A549 (cell line): Measurements from ENCODE around the gene SLC39A2. TPM values are rescaled to one million over a fixed set of nuclear protein-coding genes. Genes with fewer than 3 reads are reported as not detected.

Source experiments
- ATAC-seq, 2 experiments: fragments of 200-7000 bp in 1 of 2; fragments of >200 bp in 1 of 2; cut with Nextera tagmentation in 1 of 2; cut with Tn5 transposase in 1 of 2; 3 replicates each; pipeline versions ENCODE4 v1.8.0 to v1.9.1; 2018 to 2020; ENCODE audit warnings: mild to moderate bottlenecking in 1 of 2, moderate library complexity in 1 of 2
- CTCF ChIA-PET: fragments of 300-600 bp; sonication (Branson Sonifier 250); formaldehyde crosslinking; extraction: SDS; loops from one replicate; lab custom pipeline; 2021; ENCODE audit warnings: antibody characterized with exemption, inconsistent platforms; lab: Yijun Ruan, JAX
- POLR2A ChIA-PET: fragments of 350-600 bp; formaldehyde crosslinking; extraction: SDS; loops from one replicate; lab custom pipeline; 2021; ENCODE audit warnings: antibody characterized with exemption, inconsistent platforms; lab: Yijun Ruan, JAX
- DNase-seq, 2 experiments: peaks; one replicate each; pipeline versions ENCODE4 v3.0.0 to v3.0.0-alpha.2; 2011 to 2016; ENCODE audit warnings: low read depth in 1 of 2, low spot score in 1 of 2
- FAIRE-seq: peaks from 2 replicates; lab custom pipeline; 2011; peaks lifted over from hg19 to GRCh38; lab: Jason Lieb, UNC
- H3K27ac ChIP-seq, 2 experiments: fragments of >200 bp; sonication (Bioruptor Twin); formaldehyde crosslinking; 3 replicates each; pipeline ENCODE4 v1.5.1; 2016 to 2017
- H3K4me1 ChIP-seq: fragments of >200 bp; sonication (Bioruptor Twin); formaldehyde crosslinking; 3 replicates; pipeline ENCODE4 v1.6.1; 2016
- H3K4me2 ChIP-seq: fragments of >200 bp; sonication (Bioruptor Twin); formaldehyde crosslinking; 3 replicates; pipeline ENCODE4 v1.6.1; 2016
- H3K4me3 ChIP-seq: fragments of >200 bp; sonication (Bioruptor Twin); formaldehyde crosslinking; 3 replicates; pipeline ENCODE4 v1.5.1; 2016
- H3K9me3 ChIP-seq: fragments of >200 bp; sonication (Bioruptor Twin); formaldehyde crosslinking; 3 replicates; pipeline ENCODE4 v1.6.1; 2016
- BCL3 ChIP-seq: fragments of >200 bp; sonication (Bioruptor Twin); formaldehyde crosslinking; IDR thresholded peaks from 3 replicates; pipeline ENCODE4 v1.6.1; 2016
- CHD2 ChIP-seq: fragments of 150-350 bp; IDR thresholded peaks from 2 replicates; pipeline ENCODE4 v1.6.1; 2014; ENCODE audit warnings: low read length; ENCODE audit not compliant: partially characterized antibody
- E2F6 ChIP-seq: IDR thresholded peaks from 2 replicates; pipeline ENCODE4 v1.6.1; 2012; ENCODE audit warnings: low read depth, borderline replicate concordance
- FOSL2 ChIP-seq, 2 experiments: fragments of 450-650 bp in 1 of 2; fragments of >200 bp in 1 of 2; sonication (Bioruptor Twin) in 1 of 2; formaldehyde crosslinking; IDR thresholded peaks; 2 replicates each; pipeline versions ENCODE4 v1.5.0 to v1.6.1; 2016 to 2020; ENCODE audit warnings: mild to moderate bottlenecking in 1 of 2, moderate library complexity in 1 of 2
- FOXS1 ChIP-seq: fragments of 250-450 bp; sonication (Bioruptor Pico); IDR thresholded peaks from 2 replicates; pipeline ENCODE4 v1.5.0; 2020; ENCODE audit warnings: mild to moderate bottlenecking, moderate library complexity
- HOXB13 ChIP-seq: fragments of 250-450 bp; sonication (Bioruptor Pico); IDR thresholded peaks from 2 replicates; pipeline ENCODE4 v1.5.0; 2020; ENCODE audit warnings: low read depth, mild to moderate bottlenecking, moderate library complexity
- JUN ChIP-seq, 2 experiments: fragments of >200 bp; sonication (Bioruptor Twin); formaldehyde crosslinking; IDR thresholded peaks; 2 replicates in 1 of 2; 3 replicates in 1 of 2; pipeline ENCODE4 v1.6.1; 2016 to 2017
- KDM5A ChIP-seq: fragments of 200-600 bp; sonication (generic); IDR thresholded peaks from 2 replicates; pipeline ENCODE4 v1.6.1; 2016; ENCODE audit warnings: antibody characterized with exemption, mild to moderate bottlenecking
- MAX ChIP-seq: IDR thresholded peaks from 2 replicates; pipeline ENCODE4 v1.6.1; 2012
- PHF8 ChIP-seq: fragments of 200-600 bp; sonication (generic); IDR thresholded peaks from 2 replicates; pipeline ENCODE4 v1.6.1; 2016; ENCODE audit warnings: low read depth, mild to moderate bottlenecking, antibody characterized with exemption, moderate library complexity, borderline replicate concordance
- POLR2A ChIP-seq: IDR thresholded peaks from 2 replicates; pipeline ENCODE4 v1.6.1; 2012; ENCODE audit warnings: mild to moderate bottlenecking, low read length
- RAD21 ChIP-seq, 2 experiments: fragments of >200 bp in 1 of 2; sonication (Bioruptor Twin) in 1 of 2; formaldehyde crosslinking in 1 of 2; IDR thresholded peaks in 1 of 2; conservative IDR thresholded peaks in 1 of 2; 2 replicates in 1 of 2; 3 replicates in 1 of 2; pipeline ENCODE4 v1.6.1; 2012 to 2018; ENCODE audit warnings: inconsistent platforms in 1 of 2
- RNF2 ChIP-seq: fragments of 200-600 bp; sonication (generic); IDR thresholded peaks from 2 replicates; pipeline ENCODE4 v1.6.1; 2016; ENCODE audit warnings: low read depth, mild to moderate bottlenecking, antibody characterized with exemption, moderate library complexity, borderline replicate concordance
- ZC3H11A ChIP-seq: fragments of 450-650 bp; IDR thresholded peaks from 2 replicates; pipeline ENCODE4 v1.6.1; 2014; ENCODE audit warnings: antibody characterized with exemption, mild to moderate bottlenecking
- ZFP36 ChIP-seq: fragments of 450-650 bp; IDR thresholded peaks from 2 replicates; pipeline ENCODE4 v1.6.1; 2014; ENCODE audit warnings: borderline replicate concordance; ENCODE audit not compliant: partially characterized antibody
- ZSCAN20 ChIP-seq: fragments of 250-450 bp; sonication (Bioruptor Pico); IDR thresholded peaks from 2 replicates; pipeline ENCODE4 v1.8.0; 2022; ENCODE audit warnings: mild to moderate bottlenecking, moderate library complexity
- WGBS: methylation state at CpG from one replicate; pipeline ENCODE4 v1.1.6; 2017; ENCODE audit errors: missing lambda C conversion rate; 5-methylcytosine and 5-hydroxymethylcytosine counted together
- polyA plus RNA-seq, 4 experiments: library from polyadenylated mRNA; depleted of rRNA in 3 of 4; stranded (reverse); fragments of >200 nt; fragmentation: RNase III in 1 of 4; extraction: RNeasy Plus Mini Kit Qiagen cat#74134 plus additional on column Dnase treatment in 1 of 4; gene quantifications; 2 replicates in 3 of 4; 3 replicates in 1 of 4; pipeline ENCODE4 v1.2.3, GENCODE V29; 2011 to 2017

SLC39A2 gene
- polyA plus RNA-seq, 2 of the 4 experiments (the other 2 are of a cell fraction): not detected

GRCh38 chr14:20989471-20989786, 9.7 kb upstream of the SLC39A2 start:
- WGBS: 2% methylated on average over 6 of the region's 11 CpGs
- no peak for ATAC-seq
- Histone ChIP-seq H3K4me2 (peak overlapping the region; percentile 74), H3K4me1 (peaks cover 32% of the 10 kb centered on the region), H3K4me3 (peak overlapping the region; percentile 69), H3K9me3 (no peaks in the 10 kb centered on the region), H3K27ac (peak overlapping the region; percentile 76 to 91)
- TF ChIP-seq JUN (IDR thresholded peaks at IDR 0.05) (0 out of 5 replicates have a peak, but pooled peaks of 1 of the 2 experiments have one; percentile 48), E2F6 (0 out of 2 replicates have a peak, but pooled peaks have one; percentile 8), RNF2 (no peak), BCL3 (peak; percentile 58; the same call in 1 of the 3 replicates)
- ChIA-PET CTCF (interaction anchor here (0.6 to 17.7 kb wide), 4 partner anchors 16 to 488 kb away, joined by 3 to 186 read pairs (median 7); no protein-coding TSS in a partner anchor), POLR2A (interaction anchor here (0.7 kb wide), 1 partner anchor 28 kb away, joined by 4 read pairs; no protein-coding TSS in a partner anchor)
- no peak for DNase-seq
- no peak for FAIRE-seq

- H3K4me3 ChIP-seq: peak within 1 kb of the TSS; percentile 69
- DNase-seq: peak; percentile 93 to 98
- under 1% methylated on average over 27 of the region's 42 CpGs for WGBS
- H3K27ac ChIP-seq: peak within 1 kb of the TSS; percentile 76 to 91
- POLR2A ChIA-PET: interaction anchor here (0.7 kb wide), 1 partner anchor 29 kb away, joined by 4 read pairs; no protein-coding TSS in a partner anchor
- peaks cover 32% of the 10 kb centered on the region for H3K4me1 ChIP-seq
- no peaks in the 10 kb centered on the region for H3K9me3 ChIP-seq
- peak within 1 kb of the TSS; percentile 76 for H3K4me2 ChIP-seq
- peak; percentile 96 for TF ChIP-seq KDM5A
- peak; percentile 70 for TF ChIP-seq POLR2A
- peak; percentile 46 for TF ChIP-seq MAX
- peak; percentile 46 for TF ChIP-seq CHD2
- no peak for TF ChIP-seq ZFP36
- TF ChIP-seq RAD21 (conservative IDR thresholded peaks at IDR 0.05 in 1 of 2, IDR thresholded peaks at IDR 0.05 in 1 of 2): 0 out of 5 replicates have a peak, but pooled peaks have one; percentile 9 to 13
- TF ChIP-seq HOXB13 (CRISPR knock-in tag): 0 out of 2 replicates have a peak, but pooled peaks have one; percentile 24
- TF ChIP-seq PHF8: peak; percentile 70; the same call in 1 of the 2 replicates
- TF ChIP-seq JUN (IDR thresholded peaks at IDR 0.05): peak; percentile 59 to 92; a peak in 4 of 5 replicates
- TF ChIP-seq FOXS1 (CRISPR knock-in tag): no peak
- TF ChIP-seq E2F6: peak; percentile 52; the same call in 1 of the 2 replicates
- TF ChIP-seq BCL3: 0 out of 3 replicates have a peak, but pooled peaks have one; percentile 68
- TF ChIP-seq ZC3H11A: no peak
- no peak for FAIRE-seq
- CTCF ChIA-PET: interaction anchor here (1.8 to 17.7 kb wide), 2 partner anchors 15 to 18 kb away, joined by 7 to 186 read pairs; no protein-coding TSS in a partner anchor
- peak; percentile 98 for ATAC-seq
Observed at GRCh38 chr14:20989787-20990600, 9.1 kb upstream of the SLC39A2 start, which contains the start of gene METTL17. Gene METTL17 (plus strand): TSS chr14:20989980. CDS start chr14:20990003, 23 bp downstream.

- CTCF ChIA-PET: interaction anchor here (0.6 to 17.7 kb wide), 13 partner anchors 9 to 644 kb away, joined by 3 to 186 read pairs (median 7); no protein-coding TSS in a partner anchor
- H3K4me3 ChIP-seq: no peak overlapping the region
- 90% methylated on average over 14 of the region's 14 CpGs for WGBS
- no peak overlapping the region for H3K27ac ChIP-seq
- TF ChIP-seq PHF8 (no peak), ZSCAN20 (CRISPR knock-in tag) (no peak), FOSL2 (IDR thresholded peaks at IDR 0.05) (no peak), FOSL2 (CRISPR knock-in tag; IDR thresholded peaks at IDR 0.05) (no peak), RAD21 (conservative IDR thresholded peaks at IDR 0.05 in 1 of 2, IDR thresholded peaks at IDR 0.05 in 1 of 2) (no peak)
- TF ChIP-seq, all 56 proteins: peak for 0
- H3K9me3 ChIP-seq: no peaks in the 10 kb centered on the region
- ATAC-seq (no peak), DNase-seq (no peak), FAIRE-seq (no peak)
- H3K4me2 ChIP-seq: no peak overlapping the region
- POLR2A ChIA-PET: no interaction called here
- H3K4me1 ChIP-seq: peaks cover 2% of the 10 kb centered on the region; the same call in 2 of the 3 replicates
Observed at GRCh38 chr14:20996521-20996920, 2.6 kb upstream of the SLC39A2 start.
